ENCODE data around the gene GAMT.

Gene GAMT

DNA sequence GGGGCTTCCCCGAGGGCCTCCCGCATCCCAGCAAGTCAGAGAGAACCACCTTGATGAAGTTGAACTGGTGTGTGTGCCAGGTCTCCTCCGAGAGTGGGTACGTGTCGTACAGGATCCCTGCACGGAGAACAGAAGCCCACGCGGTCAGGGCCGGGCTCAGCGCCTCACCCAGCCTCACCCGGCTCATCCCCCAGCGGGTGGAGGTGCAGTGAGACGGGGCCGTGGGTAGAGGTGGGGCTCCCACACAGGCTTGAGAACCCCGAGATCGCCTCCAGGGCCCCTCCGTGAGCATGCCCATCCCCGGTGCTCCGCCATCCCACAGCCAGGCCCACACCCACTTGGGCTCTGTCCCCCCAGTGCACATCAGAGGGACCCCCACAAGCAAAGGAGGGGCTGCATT, 2.3 kb downstream of the GAMT start:
- DNase-seq: no peak

DNA sequence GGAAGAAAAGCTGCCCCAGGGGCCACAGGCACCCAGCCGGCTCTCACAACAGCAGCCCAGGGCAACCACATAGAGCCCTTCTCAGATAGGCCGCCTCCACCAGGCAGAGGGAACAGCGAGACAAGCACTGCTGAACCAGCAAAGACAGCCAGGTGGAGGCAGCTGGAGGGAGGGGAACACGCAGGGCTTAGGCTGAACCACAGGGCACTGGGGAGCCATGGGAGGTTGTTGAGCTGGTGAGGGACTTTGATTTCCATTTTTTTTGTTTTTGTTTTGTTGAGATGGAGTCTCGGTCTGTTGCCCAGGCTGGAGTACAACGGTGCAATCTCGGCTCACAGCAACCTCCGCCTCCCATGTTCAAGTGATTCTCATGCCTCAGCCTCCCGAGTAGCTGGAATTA, 3.5 kb downstream of the GAMT start:
- no peak for DNase-seq

DNA sequence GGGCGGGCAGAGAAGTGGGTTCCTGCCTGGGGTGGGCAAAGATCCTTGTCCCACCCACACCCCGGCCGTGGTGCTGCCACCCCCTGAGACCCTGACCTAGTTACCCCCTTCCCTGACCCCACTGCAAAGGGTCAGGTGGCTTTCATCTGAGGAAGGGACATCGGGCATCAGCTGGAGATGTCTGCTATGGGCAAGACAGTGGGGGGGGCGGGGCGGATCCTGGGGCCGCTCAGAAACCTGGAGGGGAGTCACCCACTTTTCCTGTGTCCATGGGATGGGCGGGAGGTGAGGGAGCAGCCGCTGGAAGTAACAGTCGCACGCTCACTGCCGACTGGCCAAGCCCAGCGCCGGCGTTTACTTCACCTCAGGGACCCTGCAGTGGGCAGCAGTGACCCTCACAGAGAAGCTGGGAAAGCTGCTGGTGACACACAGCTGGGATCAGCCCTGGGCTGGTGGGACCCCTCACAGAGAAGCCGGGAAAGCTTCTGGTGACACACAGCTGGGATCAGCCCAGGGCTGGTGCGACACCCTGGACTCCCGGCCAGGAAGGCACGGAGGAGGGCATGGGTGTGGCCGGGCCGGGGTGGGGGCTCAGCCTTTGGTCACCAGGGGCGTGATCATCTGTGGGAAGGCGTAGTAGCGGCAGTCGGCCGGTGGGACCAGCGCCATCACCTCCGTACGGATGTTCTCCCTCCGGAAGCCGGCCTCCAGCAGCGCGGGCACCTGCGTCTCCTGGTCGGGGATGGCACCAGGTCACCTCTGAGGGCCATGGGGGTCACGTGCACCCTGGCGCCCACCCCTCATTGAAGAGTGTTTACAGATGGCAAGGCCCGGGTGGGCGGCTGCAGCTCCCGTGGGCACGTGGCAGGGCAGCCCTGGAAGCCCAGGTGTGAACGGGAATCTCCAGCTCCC, 4.3 kb downstream of the GAMT start:
- no peak for DNase-seq

DNA sequence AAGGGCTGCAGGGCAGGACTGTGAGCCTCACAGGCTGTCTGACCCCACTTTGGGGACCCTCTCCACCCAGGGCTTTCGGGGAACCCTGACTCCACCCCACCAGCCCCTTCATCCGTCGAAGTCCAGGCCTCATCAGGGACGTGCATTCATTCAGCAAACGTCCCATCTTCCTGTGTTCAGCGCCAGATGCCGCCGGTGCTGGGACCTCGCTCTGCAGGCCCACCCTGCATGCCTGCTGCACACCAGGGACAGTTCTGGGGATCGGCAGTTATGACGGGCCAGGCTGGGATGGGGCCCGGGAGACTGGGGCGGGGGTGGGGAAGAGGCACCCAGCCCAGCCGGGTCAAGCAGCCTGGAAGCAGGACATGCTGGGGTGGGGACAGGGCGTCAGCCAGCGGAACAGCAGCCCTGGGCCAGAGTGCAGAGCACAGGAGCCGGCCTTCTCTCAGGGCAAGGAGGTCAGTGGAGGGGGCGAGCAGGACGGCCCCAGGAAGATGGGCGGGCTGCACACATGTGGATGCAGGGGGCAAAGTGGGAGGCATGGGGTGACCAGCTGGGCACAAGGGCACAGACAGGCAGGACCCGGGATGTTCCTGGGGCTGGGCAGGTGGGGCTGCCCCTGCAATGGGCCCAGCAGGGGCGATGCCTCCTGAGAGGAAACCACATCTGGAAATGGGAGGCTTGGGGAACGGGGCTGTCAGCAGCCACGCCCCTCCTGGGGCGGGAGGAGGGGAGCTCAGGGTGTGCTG, 5.1 kb downstream of the GAMT start:
- DNase-seq: no peak

DNA sequence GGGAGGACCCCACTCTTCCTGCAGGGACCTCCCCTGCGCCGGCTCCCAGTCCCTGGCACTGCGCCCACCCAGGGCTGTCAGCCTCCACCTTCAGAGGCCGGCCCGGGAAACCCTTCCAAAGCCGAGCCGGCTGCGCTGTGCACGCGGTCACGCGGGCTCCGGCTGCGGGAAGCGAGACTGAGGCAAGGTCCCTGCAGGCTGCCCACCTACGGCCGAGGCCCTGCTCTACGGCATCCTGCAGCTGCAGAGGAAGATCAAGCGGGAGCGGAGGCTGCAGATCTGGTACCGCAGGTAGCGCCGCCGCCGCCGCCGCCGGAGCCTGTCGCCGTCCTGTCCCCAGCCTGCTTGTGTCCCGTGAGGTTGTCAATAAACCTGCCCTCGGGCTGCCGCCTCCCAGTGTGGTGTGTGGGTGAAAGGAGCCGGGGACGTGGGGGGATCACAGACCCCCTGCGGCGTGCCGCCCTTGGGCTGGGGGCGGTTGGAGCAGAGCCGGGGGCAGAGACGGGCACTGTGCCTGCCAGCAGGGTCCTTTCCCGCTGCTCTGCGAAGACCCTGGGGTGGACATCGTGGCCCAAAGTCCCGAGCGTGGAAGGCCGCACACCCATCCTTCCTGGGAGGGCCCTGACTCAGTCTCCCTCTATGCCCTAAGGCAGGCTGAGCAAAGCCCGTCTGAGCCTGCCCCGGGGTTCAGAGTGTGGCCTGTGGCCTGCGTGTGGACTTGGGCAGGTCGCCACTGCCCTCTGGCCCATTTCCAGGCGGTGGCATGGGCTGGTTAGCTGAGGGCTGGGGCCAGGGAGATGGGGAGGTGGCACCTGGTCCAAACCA, 5.9 kb downstream of the GAMT start:
- DNase-seq: no peak

DNA sequence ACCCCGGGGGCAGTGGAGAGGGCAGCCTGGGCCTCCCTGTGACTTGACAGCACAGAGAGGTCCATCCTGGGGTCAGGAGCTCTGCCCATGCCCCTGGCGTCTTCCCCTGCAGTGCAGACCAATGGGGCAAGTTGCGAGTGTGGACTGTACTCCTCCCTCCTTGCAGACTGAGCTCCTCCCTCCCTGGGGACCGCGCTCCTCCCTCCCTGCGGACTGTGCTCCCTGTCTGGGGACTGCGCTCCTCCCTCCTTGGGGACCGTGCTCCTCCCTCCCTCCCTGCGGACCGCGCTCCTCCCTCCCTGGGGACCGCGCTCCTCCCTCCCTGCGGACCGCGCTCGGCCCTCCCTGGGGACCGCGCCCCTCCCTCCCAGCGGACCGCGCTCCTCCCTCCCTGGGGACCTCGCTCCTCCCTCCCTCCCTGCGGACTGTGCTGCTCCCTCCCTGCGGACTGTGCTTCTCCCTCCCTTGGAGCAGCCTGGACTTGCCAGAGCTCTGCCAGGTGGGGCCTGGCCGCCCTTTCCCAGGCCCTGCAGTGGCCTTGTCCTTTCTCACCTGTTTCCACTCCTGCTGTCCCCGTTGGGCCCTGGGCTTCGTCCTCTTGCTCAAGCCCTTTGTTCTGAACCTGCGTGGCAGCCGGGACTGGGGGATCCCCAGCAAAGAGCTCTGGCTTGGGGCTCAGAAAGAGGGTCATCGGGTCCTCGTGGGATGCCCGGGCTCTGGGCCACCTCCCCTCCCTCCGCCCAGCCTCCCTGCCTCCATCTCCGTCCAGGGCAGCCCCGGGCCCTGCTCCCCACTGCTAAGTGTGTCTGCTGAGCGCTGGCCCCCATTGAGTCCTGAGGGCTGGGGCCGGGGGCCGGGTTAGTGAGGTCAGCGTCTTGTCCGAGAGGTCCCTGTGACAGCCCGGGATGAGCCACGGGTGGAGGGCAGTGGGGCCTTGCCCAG, 6.8 kb downstream of the GAMT start:
- no peak for DNase-seq

DNA sequence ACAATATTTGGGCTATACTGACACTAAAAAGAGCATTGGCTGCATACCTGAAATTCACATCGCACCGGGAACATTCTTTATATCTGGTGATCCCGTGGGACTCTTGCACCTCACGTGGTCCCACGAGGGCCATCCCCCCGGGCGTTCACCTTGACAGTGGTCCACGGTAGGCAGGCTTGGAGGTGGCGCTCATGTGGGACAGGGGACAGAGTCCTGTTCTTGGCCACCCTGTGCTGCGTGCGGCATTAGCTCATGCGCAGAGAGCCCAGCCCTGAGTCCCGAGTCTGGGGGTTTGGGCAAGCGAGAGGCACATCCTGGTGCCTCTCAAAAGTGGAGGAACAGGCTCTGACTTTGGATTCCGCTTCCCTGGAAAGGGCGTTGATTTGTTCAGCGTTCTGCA, 7.5 kb downstream of the GAMT start:
- no peak for DNase-seq

DNA sequence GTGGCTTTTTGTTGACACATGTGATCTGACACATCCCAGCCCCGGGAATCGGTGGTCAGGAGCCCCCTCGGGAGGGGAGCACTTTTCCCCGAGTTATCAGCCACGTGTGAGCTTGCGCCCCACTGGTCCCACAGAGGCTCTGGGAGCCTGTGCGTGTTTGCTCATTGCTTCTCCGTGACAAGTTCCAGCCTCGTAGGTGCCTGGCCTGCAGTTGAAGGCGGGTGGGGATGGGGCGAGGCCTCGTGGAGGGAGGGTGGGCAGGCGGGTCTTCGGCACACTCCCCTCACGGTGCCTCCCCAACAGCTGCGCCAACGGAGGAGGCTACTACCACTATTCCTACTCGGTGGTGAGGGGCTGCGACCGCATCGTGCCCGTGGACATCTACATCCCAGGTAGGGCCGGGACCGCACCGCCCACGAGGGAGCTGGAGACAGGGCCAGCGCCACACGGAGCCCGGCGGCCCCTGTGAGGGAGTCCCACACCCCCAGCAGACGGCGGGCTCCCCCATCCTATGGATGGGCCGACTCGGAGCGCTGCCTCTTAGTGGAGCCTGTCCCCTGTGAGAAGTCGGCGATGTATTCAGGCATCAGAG, 8.3 kb downstream of the GAMT start:
- no peak for DNase-seq

DNA sequence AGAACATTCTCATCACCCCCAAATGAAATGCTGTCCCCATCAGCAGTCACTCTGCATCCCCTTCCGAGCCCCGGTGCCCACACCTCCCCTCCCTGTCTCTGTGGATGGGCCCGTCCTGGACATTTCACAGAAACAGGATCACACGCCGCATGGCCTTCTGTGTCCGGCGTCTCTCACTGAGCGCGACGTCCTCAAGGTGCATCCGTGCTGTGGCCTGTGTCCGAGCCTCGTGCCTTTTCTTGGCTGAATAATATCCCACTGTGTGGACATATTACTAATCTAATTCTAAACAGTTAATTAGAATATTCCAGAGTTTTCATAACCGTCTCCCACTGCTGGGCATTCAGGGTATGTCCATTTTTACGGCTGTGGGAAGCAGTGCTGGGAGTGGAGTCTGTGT, 8.9 kb downstream of the GAMT start:
- no peak for DNase-seq

DNA sequence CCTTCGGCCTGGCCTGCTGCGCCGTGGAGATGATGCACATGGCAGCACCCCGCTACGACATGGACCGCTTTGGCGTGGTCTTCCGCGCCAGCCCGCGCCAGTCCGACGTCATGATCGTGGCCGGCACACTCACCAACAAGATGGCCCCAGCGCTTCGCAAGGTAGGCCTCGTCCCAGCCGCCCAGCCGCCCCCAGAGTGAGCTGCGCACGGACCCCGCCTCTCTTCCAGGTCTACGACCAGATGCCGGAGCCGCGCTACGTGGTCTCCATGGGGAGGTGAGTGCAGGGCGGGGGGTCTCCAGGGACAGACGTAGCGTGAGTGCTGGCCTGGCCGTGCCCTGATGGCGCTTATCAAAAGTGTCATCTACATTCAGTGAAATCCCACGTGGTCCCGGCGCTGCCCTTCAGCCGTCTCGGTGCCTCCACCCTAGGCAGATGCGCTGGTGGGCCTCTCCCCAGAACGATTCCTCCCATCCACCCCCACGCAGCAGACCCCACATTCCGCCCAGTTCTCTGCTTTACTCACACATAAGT, 10.4 kb downstream of the GAMT start:
- DNase-seq: no peak

DNA sequence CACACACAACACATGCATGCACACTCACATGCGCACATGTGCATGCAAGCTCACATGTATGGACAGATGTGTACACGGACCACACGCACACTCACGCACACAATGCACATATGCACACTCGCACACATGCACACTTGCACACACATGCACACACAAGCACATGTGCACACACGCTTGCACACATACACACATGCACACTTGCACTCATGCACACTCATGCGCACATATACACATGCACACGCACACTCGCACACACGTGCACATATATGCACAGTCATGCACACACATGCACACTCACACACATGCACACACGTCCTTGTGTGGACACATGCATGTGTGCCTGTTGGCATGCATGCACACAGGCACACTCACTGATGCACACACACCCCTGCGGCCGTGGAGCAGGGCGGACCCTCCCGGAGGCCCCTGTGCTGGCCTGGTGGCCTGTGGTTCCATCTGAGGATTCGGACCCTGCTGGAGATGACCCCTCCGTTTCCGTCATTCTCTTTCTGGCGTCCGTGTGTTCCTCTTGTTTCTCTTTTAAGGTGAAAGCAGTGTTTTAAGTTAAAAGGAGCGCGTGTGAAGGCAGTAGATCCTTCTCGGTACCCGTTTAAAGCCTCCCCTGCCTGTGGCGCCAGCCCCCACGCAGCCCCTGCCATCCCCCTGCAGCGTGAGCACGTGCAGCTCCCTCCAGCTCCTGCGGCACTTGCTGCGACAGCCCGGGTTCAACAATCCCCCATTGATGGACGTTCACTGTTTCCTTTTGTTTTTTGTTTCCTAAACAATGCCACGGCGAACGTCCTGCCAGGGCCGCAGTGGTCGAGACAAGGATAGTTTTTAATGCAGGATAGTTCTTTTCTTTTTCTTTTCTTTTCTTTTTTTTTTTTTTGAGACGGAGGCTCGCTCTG, 12.1 kb downstream of the GAMT start:
- no peak for DNase-seq

DNA sequence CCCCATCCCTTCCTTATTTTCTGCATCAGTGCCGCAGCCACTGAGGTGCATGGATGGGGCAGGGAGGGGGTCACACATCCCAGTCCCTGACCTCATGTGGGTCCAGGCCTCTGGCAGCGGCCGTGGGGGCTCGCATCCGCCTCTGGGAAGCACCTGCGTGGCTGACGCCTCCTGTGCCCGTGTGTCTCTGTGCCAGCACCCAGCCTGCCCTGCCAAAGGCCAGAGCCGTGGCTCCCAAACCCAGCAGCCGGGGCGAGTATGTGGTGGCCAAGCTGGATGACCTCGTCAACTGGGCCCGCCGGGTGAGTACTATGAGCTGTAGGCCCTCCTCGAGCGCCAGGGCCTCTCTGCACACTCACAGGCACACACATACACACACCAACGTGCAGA, 12.7 kb downstream of the GAMT start:
- no peak for DNase-seq

DNA sequence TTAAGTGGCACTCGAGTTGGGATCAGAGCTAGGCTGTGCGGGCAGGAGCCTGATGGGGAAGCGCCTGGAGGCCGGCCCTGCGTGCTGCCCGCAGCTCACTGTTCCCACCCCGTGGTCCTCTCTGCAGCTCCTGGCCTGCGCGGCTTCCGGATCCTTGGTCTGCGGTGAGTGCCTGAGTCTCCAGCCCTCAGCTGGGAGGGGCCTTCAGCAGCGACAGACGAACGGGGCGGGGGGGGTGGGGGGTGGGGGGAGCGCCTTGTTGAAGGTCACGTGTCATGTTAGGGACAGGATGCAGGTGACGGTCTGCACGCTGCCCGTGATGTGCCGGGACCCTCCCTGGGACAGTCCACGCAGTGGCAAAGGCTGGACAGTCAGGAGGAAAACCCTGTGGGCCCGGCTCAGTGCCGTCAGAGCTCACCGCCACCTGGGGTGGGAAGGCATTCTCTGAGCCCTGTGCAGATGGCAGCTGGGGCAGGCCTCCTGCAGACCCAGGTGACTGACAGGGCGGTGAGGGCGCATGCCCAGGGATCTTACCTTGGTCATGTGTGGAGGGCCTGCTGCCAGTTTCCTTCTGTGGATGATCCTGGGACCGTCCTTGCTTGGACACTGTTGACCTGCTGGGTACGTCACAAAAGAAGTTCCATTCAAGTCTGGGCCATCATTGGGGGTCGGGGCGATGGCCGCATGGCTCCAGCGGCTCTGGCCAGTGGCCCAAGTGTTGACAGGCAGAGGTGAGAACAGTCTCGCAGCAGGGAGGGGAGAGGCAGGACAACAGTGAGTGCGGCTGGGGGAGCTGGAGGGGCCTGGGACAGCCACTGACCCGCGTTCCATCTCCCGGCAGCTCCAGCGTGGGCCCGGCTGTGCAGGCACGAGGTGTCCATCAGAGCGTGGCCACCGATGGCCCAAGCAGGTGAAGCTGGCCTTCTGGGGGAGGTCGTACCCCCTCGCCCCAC, 13.4 kb downstream of the GAMT start:
- DNase-seq: no peak

DNA sequence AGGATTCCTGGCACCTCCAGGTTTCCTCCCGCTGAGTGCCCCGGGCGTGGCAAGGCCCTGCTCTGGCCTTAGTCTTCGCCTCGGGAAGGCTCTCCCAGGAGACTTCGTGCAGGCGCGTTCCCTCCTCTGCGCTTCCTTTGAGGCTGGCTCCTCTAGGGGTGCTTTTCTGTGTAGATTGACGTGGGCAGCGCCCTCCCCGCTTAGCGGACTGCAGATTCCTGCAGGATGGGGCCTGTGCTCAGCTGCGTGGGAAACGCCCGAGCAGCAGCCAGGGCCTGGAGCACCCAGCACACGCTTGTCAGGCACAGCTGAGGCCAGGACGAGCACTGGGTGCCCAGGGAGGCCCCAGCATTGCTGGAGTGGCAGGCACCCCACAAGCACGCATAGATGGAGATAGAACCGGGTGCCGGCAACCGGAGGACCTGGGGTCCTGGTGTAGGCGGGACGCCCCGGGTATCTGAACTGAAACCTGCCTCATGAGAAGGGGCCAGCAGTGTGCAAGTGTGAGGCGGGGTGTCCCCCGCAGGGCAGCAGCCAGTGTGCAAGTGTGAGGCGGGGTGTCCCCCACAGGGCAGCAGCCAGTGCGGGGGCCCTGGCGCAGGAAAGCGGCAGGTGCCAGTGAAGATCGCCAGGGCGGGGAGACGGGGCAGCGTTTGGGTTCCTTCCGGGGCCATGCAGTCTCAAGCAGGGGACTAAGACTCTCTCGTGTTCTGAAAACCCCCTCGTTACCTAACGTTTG, 14.2 kb downstream of the GAMT start:
- DNase-seq: no peak

DNA sequence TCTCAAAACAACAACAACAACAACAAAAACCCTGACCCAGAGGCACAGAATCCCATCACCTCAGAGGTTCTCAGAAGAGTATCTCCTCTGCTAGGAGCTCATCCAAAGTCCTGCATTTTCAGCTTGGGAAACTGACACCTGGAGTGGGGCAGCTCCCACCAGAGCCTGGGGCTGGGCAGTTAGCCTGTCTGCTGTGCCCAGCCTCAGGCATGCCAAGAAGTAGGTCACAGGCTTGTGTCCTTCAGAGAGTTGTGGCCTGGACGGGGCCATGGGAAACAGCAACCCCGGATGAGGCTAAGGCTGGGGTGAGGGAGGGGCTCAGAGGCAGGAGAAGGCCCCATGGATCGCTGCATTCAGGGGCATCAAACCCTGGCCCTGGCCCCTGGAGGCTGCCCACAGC, 15.5 kb downstream of the GAMT start:
- DNase-seq: no peak

DNA sequence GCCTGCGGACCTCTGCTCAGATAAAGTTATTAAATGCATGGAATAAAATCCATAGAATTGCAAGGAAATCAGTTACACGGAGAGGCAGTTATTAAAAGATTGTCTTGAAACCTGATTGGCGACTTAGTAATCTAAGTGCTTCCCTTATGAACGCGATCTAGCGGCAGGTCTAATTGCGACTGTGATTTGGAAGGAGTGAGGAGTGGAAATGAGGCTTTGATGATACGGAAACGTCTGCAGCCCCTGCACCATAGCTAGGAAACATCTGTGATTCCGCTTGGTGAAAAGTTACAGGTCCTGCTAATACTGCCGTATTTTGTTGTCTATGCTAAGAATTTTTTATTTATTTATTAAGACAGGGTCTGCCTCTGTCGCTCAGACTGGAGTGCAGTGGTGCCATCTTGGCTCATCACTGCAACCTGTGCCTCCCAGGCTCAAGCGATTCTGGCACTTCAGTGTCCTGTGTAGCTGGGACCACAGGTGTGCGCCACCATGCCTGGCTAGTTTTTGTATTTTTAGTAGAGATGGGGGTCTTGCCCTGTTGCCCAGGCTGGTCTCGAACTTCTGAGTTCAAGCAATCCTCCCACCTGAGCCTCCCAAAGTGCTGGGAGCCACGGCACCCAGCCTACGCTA, 16.7 kb downstream of the GAMT start:
- no peak for DNase-seq

DNA sequence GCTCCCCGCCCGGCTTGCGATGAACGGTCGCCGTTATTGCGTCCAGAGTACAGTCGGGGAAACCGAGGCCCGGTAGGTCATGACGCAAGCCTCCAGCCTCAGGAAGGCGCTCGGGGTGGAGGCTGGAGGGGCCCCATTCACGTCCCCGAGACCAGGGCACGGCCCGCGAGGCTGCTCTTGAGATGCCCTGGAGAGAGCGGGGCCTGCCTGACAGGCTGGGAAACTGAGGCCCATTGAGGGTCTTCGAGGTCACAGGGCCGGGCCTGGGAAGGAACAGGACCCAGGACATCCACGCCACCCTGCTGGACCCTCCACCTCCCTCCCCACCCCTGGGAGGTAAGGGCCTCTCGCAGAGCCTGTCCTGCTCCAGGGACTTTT, 17.3 kb downstream of the GAMT start:
- DNase-seq: no peak

Data from effector CD8-positive, alpha-beta T cell (primary cell).